Measurements from ENCODE around the gene PCDHA4.
"Not testable (repeated sequence)": the region's sequence is repeated elsewhere in the genome, so short reads cannot be mapped to it uniquely, and the experiment has no call there.

The PCDHA4 gene

DNA sequence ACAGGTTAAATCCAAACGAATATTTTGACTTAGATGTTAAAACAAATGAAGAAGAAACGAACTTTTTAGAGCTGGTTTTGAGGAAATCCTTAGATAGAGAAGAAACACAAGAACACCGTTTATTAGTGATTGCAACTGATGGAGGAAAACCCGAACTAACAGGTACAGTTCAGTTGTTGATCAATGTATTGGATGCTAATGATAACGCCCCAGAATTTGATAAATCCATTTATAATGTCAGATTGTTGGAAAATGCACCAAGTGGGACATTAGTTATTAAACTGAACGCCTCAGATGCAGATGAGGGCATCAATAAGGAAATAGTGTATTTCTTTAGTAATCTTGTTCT is 15.4 kb downstream of the PCDHA4 start:
- no peak for DNase-seq

DNA sequence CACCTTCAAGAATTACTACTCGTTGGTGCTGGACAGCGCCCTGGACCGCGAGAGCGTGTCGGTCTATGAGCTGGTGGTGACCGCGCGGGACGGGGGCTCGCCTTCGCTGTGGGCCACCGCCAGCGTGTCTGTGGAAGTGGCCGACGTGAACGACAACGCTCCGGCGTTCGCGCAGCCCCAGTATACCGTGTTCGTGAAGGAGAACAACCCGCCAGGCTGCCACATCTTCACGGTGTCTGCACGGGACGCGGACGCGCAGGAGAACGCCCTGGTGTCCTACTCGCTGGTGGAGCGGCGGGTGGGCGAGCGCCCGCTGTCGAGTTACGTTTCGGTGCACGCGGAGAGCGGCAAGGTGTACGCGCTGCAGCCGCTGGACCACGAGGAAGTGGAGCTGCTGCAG is 16.1 kb downstream of the PCDHA4 start:
- DNase-seq, result not testable (repeated sequence)

DNA sequence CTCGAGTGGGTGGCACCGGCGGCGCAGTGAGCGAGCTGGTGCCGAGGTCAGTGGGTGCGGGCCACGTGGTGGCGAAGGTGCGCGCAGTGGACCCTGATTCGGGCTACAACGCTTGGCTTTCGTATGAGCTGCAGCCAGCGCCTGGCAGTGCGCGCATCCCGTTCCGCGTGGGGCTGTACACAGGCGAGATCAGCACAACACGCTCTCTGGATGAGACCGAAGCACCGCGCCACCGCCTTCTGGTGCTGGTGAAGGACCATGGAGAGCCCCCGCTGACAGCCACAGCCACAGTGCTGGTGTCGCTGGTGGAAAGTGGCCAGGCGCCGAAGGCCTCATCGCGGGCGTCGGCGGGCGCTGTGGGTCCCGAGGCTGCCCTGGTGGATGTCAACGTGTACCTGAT is 16.6 kb downstream of the PCDHA4 start:
- no peak for DNase-seq

DNA sequence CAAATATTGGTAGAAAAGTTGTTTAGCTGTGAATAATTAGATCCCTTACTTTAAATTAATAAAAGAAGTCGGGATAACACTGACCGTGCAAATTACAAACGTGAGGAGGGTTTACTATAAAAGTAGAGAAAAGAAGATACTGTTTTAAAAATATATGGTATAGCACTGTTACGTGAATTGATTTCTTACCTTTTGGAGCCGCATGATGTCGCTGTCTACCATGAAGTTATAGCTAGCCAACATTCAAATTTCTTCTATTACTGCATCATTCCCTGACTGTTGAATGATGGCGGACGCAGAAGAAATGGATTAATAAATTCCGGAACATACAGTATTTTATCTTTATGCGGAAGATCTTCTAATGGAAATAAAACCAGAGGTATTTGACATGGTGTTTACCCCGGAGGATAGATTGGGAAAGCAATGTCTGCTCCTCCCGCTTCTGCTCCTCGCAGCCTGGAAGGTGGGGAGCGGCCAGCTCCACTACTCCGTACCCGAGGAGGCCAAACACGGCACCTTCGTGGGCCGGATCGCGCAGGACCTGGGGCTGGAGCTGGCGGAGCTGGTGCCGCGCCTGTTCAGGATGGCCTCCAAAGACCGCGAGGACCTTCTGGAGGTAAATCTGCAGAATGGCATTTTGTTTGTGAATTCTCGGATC is 21.0 kb downstream of the PCDHA4 start, which contains the start of gene PCDHA6:
Gene PCDHA6, plus strand, starts transcription at position 257 of the 658 bp plus-strand sequence. Its CDS starts 132 bp downstream, at position 389.
- DNase-seq, result no peak

DNA sequence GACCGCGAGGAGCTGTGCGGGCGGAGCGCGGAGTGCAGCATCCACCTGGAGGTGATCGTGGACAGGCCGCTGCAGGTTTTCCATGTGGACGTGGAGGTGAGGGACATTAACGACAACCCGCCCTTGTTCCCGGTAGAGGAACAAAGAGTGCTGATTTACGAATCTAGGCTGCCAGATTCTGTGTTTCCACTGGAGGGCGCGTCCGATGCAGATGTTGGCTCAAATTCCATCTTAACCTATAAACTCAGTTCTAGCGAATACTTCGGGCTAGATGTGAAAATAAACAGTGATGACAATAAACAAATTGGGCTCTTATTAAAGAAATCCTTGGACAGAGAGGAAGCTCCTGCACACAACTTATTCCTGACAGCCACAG is 21.5 kb downstream of the PCDHA4 start:
- DNase-seq, result no peak

DNA sequence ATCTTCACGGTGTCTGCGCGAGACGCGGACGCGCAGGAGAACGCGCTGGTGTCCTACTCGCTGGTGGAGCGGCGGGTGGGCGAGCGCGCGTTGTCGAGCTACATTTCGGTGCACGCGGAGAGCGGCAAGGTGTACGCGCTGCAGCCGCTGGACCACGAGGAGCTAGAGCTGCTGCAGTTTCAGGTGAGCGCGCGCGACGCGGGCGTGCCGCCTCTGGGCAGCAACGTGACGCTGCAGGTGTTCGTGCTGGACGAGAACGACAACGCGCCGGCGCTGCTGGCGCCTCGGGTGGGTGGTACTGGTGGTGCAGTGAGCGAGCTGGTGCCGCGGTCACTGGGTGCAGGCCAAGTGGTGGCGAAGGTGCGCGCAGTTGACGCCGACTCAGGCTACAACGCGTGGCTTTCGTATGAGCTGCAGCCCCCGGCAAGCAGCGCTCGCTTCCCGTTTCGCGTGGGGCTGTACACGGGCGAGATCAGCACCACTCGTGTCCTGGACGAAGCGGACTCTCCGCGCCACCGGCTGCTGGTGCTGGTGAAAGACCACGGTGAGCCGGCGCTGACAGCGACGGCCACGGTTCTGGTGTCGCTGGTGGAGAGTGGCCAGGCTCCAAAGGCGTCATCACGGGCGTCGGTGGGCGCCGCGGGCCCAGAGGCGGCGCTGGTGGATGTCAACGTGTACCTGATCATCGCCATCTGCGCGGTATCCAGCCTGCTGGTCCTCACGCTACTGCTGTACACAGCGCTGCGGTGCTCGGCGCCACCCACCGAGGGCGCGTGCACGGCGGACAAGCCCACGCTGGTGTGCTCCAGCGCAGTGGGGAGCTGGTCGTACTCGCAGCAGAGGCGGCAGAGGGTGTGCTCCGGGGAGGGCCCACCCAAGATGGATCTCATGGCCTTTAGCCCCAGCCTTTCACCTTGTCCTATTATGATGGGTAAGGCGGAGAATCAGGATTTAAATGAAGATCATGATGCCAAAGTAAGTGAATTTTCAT is 22.9 kb downstream of the PCDHA4 start:
- not testable (repeated sequence) for DNase-seq

DNA sequence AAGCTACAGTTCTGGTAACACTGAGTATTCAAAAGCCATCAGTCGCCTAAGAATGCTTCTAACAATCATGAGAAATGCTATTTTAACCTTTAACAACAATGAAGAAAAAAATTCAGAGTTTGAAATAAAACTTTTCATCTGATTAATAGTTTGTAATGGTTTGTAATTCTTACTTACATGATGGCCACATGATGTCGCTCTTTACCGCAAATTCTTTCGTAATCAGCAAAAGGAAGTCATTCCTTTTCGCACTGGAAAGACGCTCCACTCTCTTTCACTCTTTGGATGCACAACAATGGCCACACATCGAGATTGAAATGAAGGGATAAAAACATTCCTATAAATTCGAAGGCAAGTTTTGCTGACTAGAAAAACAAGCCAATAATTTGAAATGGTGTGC is 27.1 kb downstream of the PCDHA4 start, which contains the start of gene PCDHA7:
Gene PCDHA7, plus strand, starts transcription at position 277 of the 400 bp plus-strand sequence. Its CDS starts 115 bp downstream, at position 392.
- DNase-seq, result peak; percentile 15

DNA sequence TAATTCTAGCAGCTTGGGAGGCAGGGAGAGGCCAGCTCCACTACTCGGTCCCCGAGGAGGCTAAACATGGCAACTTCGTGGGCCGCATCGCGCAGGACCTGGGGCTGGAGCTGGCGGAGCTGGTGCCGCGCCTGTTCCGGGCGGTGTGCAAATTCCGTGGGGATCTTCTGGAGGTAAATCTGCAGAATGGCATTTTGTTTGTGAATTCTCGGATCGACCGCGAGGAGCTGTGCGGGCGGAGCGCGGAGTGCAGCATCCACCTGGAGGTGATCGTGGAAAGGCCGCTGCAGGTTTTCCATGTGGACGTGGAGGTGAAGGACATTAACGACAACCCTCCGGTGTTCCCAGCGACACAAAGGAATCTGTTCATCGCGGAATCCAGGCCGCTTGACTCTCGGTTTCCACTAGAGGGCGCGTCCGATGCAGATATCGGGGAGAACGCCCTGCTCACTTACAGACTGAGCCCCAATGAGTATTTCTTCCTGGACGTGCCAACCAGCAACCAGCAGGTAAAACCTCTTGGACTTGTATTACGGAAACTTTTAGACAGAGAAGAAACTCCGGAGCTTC is 27.7 kb downstream of the PCDHA4 start:
- not testable (repeated sequence) for DNase-seq

DNA sequence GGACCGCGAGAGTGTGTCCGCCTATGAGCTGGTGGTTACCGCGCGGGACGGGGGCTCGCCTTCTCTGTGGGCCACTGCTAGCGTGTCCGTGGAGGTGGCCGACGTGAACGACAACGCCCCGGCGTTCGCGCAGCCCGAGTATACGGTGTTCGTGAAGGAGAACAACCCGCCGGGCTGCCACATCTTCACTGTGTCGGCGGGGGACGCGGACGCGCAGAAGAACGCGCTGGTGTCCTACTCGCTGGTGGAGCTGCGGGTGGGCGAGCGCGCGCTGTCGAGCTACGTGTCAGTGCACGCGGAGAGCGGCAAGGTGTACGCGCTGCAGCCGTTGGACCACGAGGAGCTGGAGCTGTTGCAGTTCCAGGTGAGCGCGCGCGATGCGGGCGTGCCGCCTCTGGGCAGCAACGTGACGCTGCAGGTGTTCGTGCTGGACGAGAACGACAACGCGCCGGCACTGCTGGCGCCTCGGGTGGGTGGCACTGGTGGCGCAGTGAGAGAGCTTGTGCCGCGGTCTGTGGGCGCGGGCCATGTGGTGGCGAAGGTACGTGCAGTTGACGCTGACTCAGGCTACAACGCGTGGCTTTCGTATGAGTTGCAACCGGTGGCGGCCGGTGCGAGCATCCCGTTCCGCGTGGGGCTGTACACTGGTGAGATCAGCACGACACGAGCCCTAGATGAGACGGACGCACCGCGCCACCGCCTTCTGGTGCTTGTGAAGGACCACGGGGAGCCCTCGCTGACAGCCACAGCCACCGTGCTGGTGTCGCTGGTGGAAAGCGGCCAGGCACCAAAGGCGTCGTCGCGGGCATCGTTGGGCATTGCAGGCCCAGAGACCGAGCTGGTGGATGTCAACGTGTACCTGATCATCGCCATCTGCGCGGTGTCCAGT is 29.0 kb downstream of the PCDHA4 start:
- no peak for DNase-seq

DNA sequence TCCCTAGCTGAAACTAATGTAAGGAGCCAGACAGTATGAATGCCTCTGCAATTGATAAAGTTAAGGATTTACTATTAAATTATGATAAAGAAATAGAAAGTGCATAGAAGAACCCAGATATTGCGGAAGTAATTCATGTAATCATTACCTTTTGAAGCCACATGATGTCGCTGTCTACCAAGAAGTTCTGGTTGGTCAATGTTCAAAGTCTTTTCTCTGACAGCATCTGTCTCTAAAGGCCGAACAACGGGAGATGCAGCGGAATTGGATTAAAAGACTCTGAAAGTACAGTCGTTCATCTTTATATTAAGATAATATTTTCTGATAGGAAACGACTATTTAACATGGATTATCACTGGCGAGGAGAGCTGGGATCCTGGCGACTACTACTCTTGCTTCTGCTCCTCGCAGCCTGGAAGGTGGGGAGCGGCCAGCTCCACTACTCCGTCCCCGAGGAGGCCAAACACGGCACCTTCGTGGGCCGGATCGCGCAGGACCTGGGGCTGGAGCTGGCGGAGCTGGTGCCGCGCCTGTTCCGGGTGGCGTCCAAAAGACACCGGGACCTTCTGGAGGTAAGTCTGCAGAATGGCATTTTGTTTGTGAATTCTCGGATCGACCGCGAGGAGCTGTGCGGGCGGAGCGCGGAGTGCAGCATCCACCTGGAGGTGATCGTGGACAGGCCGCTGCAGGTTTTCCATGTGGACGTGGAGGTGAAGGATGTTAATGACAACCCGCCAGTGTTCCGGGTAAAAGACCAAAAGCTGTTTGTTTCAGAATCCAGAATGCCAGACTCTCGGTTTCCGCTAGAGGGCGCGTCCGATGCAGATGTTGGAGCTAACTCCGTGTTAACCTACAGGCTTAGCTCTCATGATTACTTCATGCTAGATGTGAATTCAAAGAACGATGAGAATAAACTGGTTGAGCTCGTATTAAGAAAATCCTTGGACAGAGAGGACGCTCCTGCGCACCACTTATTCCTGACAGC is 34.4 kb downstream of the PCDHA4 start, which contains the start of gene PCDHA8:
Gene PCDHA8, plus strand, starts transcription at position 210 of the 985 bp plus-strand sequence. Its CDS starts 135 bp downstream, at position 345.
- peak; percentile 34 for DNase-seq

DNA sequence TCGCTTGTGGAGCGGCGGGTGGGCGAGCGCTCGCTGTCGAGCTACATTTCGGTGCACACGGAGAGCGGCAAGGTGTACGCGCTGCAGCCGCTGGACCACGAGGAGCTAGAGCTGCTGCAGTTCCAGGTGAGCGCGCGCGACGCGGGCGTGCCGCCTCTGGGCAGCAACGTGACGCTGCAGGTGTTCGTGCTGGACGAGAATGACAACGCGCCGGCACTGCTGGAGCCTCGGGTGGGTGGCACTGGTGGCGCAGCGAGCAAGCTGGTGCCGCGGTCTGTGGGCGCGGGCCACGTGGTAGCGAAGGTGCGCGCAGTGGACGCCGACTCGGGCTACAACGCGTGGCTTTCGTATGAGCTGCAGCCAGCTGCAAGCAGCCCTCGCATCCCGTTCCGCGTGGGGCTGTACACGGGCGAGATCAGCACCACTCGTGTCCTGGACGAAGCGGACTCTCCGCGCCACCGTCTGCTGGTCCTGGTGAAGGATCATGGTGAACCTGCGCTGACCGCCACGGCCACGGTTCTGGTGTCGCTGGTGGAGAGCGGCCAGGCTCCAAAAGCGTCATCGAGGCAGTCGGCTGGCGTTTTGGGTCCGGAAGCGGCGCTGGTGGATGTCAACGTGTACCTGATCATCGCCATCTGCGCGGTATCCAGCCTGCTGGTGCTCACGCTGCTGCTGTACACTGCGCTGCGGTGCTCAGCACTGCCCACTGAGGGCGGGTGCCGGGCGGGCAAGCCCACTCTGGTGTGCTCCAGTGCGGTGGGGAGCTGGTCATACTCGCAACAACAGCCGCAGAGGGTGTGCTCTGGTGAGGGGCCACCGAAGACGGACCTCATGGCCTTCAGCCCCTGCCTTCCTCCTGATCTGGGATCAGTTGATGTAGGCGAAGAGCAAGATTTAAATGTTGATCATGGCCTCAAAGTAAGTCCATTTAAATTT is 36.2 kb downstream of the PCDHA4 start:
- DNase-seq, result no peak

DNA sequence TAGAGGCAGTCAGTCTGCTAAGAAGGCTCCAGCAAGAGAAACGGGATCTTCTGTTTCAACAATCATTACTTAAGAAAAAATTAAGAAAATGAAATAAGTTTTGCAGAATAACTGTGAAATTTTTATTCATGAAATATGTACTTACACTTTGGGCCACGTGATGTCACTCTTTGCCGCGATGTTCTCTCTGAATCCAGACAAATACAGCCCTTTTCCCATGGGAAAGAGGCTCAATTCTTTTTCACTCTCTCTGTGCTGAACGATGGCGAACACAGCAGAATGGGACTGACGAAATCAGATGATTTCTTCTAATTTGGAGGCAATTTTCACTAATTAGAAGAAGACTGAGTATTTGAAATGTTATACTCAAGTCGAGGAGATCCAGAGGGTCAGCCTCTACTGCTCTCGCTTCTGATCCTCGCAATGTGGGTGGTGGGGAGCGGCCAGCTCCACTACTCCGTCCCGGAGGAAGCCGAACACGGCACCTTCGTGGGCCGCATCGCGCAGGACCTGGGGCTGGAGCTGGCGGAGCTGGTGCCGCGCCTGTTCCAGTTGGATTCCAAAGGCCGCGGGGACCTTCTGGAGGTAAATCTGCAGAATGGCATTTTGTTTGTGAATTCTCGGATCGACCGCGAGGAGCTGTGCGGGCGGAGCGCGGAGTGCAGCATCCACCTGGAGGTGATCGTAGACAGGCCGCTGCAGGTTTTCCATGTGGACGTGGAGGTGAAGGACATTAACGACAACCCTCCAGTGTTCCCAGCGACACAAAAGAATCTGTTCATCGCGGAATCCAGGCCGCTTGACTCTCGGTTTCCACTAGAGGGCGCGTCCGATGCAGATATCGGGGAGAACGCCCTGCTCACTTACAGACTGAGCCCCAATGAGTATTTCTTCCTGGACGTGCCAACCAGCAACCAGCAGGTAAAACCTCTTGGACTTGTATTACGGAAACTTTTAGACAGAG is 41.6 kb downstream of the PCDHA4 start, which contains the start of gene PCDHA9:
Gene PCDHA9, plus strand, starts transcription at position 244 of the 964 bp plus-strand sequence. Its CDS starts 114 bp downstream, at position 358.
- DNase-seq, result not testable (repeated sequence)

DNA sequence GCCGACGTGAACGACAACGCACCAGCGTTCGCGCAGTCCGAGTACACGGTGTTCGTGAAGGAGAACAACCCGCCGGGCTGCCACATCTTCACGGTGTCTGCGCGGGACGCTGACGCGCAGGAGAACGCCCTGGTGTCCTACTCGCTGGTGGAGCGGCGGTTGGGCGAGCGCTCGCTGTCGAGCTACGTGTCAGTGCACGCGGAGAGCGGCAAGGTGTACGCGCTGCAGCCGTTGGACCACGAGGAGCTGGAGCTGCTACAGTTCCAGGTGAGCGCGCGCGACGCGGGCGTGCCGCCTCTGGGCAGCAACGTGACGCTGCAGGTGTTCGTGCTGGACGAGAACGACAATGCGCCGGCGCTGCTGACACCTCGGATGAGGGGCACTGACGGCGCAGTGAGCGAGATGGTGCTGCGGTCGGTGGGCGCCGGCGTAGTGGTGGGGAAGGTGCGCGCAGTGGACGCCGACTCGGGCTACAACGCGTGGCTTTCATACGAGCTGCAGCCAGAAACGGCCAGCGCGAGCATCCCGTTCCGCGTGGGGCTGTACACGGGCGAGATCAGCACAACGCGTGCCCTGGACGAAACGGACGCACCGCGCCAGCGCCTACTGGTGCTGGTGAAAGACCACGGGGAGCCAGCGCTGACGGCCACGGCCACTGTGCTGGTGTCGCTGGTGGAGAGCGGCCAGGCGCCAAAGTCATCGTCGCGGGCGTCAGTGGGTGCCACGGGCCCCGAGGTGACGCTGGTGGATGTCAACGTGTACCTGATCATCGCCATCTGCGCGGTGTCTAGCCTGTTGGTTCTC is 43.2 kb downstream of the PCDHA4 start:
- not testable (repeated sequence) for DNase-seq

DNA sequence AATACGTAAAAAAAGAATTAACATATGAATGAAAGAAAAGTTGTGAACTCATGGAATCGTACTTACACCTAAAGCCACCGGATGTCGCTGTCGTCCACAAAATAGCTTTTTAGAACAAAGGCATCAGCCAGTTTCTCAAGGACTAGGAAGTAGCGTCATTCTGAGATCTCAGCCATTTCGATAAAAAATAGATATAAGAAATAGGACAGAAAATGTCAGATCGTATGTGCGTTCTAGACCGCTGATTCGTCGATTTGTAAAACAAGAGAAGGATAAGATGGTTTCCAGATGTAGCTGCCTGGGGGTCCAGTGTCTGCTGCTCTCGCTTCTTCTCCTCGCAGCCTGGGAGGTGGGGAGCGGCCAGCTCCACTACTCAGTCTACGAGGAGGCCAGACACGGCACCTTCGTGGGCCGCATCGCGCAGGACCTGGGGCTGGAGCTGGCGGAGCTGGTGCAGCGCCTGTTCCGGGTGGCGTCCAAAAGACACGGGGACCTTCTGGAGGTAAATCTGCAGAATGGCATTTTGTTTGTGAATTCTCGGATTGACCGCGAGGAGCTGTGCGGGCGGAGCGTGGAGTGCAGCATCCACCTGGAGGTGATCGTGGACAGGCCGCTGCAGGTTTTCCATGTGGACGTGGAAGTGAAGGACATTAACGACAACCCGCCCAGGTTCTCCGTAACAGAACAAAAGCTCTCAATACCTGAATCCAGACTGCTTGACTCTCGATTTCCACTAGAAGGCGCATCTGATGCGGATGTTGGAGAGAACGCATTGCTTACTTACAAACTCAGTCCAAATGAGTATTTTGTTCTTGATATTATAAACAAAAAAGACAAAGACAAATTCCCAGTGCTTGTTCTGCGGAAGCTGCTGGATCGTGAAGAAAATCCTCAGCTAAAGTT is 49.2 kb downstream of the PCDHA4 start, which contains the start of gene PCDHA10:
Gene PCDHA10, plus strand, starts transcription at position 126 of the 903 bp plus-strand sequence. Its CDS starts 152 bp downstream, at position 278.
- DNase-seq, result no peak

DNA sequence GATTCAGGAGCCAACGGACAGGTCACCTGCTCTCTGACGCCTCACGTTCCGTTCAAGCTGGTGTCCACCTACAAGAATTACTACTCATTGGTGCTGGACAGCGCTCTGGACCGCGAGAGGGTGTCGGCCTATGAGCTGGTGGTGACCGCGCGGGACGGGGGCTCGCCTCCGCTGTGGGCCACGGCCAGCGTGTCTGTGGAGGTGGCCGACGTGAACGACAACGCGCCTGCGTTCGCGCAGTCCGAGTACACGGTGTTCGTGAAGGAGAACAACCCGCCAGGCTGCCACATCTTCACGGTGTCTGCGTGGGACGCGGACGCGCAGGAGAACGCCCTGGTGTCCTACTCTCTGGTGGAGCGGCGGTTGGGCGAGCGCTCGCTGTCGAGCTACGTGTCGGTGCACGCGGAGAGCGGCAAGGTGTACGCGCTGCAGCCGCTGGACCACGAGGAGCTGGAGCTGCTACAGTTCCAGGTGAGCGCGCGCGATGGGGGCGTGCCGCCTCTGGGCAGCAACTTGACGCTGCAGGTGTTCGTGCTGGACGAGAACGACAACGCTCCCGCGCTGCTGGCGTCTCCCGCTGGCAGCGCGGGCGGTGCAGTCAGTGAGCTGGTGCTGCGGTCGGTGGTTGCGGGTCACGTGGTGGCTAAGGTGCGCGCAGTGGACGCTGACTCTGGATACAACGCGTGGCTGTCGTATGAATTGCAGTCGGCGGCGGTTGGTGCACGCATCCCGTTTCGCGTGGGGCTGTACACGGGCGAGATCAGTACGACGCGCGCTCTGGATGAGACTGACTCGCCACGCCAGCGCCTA is 50.5 kb downstream of the PCDHA4 start:
- no peak for DNase-seq

DNA sequence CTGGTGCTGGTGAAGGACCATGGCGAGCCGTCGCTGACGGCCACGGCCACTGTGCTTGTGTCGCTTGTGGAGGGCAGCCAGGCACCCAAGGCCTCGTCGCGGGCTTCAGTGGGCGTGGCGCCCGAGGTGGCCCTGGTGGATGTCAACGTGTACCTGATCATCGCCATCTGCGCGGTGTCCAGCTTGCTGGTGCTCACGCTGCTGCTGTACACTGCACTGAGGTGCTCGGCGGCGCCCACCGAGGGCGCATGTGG is 51.0 kb downstream of the PCDHA4 start:
- DNase-seq, result no peak
